Endothelial cell of umbilical vein (primary cell): ENCODE results near the gene SYK. TPM values are rescaled to one million over a fixed set of nuclear protein-coding genes. Genes with fewer than 3 reads are reported as not detected.

ENCODE experiments used
- BruUV-seq: library from RNA; stranded (reverse); fragments of 400-500 nt; replicated peaks from 2 replicates; lab custom pipeline; 2021; lab: Mats Ljungman, UMichigan
- CTCF ChIA-PET: fragments of 300-600, 350-600 bp; sonication (Branson Sonifier 250); formaldehyde crosslinking; loops from one replicate; lab custom pipeline; 2021; ENCODE audit warnings: antibody characterized with exemption, inconsistent platforms; lab: Charles Lee
- POLR2A ChIA-PET: fragments of 300-600, 350-600 bp; sonication (Branson Sonifier 250); formaldehyde crosslinking; loops from one replicate; lab custom pipeline; 2021; ENCODE audit warnings: antibody characterized with exemption, inconsistent platforms; lab: Charles Lee
- DNase-seq: peaks from one replicate; pipeline ENCODE4 v3.0.0-alpha.2; 2011; ENCODE audit warnings: low read depth, low spot score
- FAIRE-seq: peaks from 2 replicates; lab custom pipeline; 2011; peaks lifted over from hg19 to GRCh38; lab: Jason Lieb, UNC
- H2AFZ ChIP-seq: 2 replicates; pipeline ENCODE4 v1.6.0; 2012; ENCODE audit warnings: low read depth, low read length, control low read depth, inconsistent platforms
- H3K27ac ChIP-seq: 2 replicates; pipeline ENCODE4 v1.5.1; 2011; ENCODE audit warnings: low read depth, mild to moderate bottlenecking, control low read depth, low read length, moderate library complexity; ENCODE audit not compliant: insufficient read depth
- H3K27me3 ChIP-seq, 2 experiments: 2 replicates each; pipeline versions ENCODE4 v1.6.0 to v1.6.1; 2011; ENCODE audit warnings: low read length in 2 of 2, mixed read lengths in 1 of 2; ENCODE audit not compliant: control insufficient read depth in 2 of 2, insufficient read depth in 2 of 2
- H3K36me3 ChIP-seq, 2 experiments: 2 replicates in 1 of 2; 3 replicates in 1 of 2; pipeline ENCODE4 v1.5.1; 2011; ENCODE audit warnings: low read length in 2 of 2, mild to moderate bottlenecking in 1 of 2, moderate library complexity in 1 of 2; ENCODE audit not compliant: control insufficient read depth in 2 of 2, insufficient read depth in 2 of 2; ENCODE audit errors: extremely low read depth in 1 of 2
- H3K4me1 ChIP-seq: 3 replicates; pipeline ENCODE4 v1.5.1; 2011; ENCODE audit warnings: mild to moderate bottlenecking, low read length; ENCODE audit not compliant: control insufficient read depth, insufficient read depth; ENCODE audit errors: extremely low read depth
- H3K4me2 ChIP-seq: 2 replicates; pipeline ENCODE4 v1.6.1; 2011; ENCODE audit warnings: low read length, control low read depth, mixed read lengths; ENCODE audit not compliant: insufficient read depth
- H3K4me3 ChIP-seq, 3 experiments: fragments of 200-600 bp in 1 of 3; sonication (generic), shearing (Covaris generic) in 1 of 3; replicated peaks in 1 of 3; 2 replicates each; pipeline ENCODE4 v1.5.1; 2011 to 2016; ENCODE audit warnings: control low read depth in 3 of 3, low read length in 3 of 3, mild to moderate bottlenecking in 2 of 3, inconsistent platforms in 1 of 3, low read depth in 1 of 3, moderate library complexity in 1 of 3; ENCODE audit not compliant: insufficient read depth in 1 of 3
- H3K79me2 ChIP-seq: 2 replicates; pipeline ENCODE4 v1.6.0; 2012; ENCODE audit warnings: low read length, inconsistent platforms; ENCODE audit not compliant: control insufficient read depth, insufficient read depth
- H3K9ac ChIP-seq: replicated peaks from 2 replicates; pipeline ENCODE3; 2011; ENCODE audit warnings: low read length, control low read depth; ENCODE audit not compliant: insufficient read depth; ENCODE audit errors: extremely low read depth
- H3K9me1 ChIP-seq: replicated peaks from 3 replicates; pipeline ENCODE4 v1.6.0; 2011; ENCODE audit warnings: mild to moderate bottlenecking, low read length; ENCODE audit not compliant: control insufficient read depth, insufficient read depth; ENCODE audit errors: extremely low read depth
- H3K9me3 ChIP-seq: replicated peaks from 2 replicates; pipeline ENCODE4 v1.5.1; 2012; ENCODE audit warnings: low read length, inconsistent platforms; ENCODE audit not compliant: control insufficient read depth, insufficient read depth
- H4K20me1 ChIP-seq: replicated peaks from 2 replicates; pipeline ENCODE3; 2011; ENCODE audit warnings: mild to moderate bottlenecking, low read length; ENCODE audit not compliant: control insufficient read depth, insufficient read depth; ENCODE audit errors: extremely low read depth
- CTCF ChIP-seq, 2 donors: IDR thresholded peaks; 1 replicate in 1 of 2; 2 replicates in 1 of 2; pipeline ENCODE4 v1.5.1; 2011; ENCODE audit warnings: low read length in 2 of 2, mild to moderate bottlenecking in 2 of 2, moderate library complexity in 2 of 2, control low read depth in 1 of 2, inconsistent platforms in 1 of 2, low read depth in 1 of 2; ENCODE audit not compliant: insufficient read depth in 1 of 2; ENCODE audit errors: extremely low read depth in 1 of 2
- EZH2 ChIP-seq: IDR thresholded peaks from 2 replicates; pipeline ENCODE4 v1.6.1; 2012; ENCODE audit warnings: borderline replicate concordance, low read depth, mild to moderate bottlenecking, moderate library complexity, low read length, inconsistent platforms; ENCODE audit not compliant: severe bottlenecking
- FOS ChIP-seq: IDR thresholded peaks from 2 replicates; pipeline ENCODE4 v1.6.1; 2011; ENCODE audit warnings: mild to moderate bottlenecking, low read length, moderate library complexity, borderline replicate concordance; ENCODE audit not compliant: insufficient read depth
- GATA2 ChIP-seq: IDR thresholded peaks from 2 replicates; pipeline ENCODE4 v1.7.0; 2011; ENCODE audit warnings: low read depth, mild to moderate bottlenecking, moderate library complexity, mixed read lengths, low read length; ENCODE audit not compliant: insufficient read length, insufficient read depth
- JUN ChIP-seq: IDR thresholded peaks from 2 replicates; pipeline ENCODE4 v1.6.1; 2011; ENCODE audit warnings: borderline replicate concordance, low read depth; ENCODE audit not compliant: insufficient read length, insufficient read depth
- MAX ChIP-seq: IDR thresholded peaks from 2 replicates; pipeline ENCODE4 v1.6.1; 2011; ENCODE audit not compliant: insufficient read depth, insufficient read length
- MYC ChIP-seq: IDR thresholded peaks from one replicate; pipeline ENCODE4 v1.6.1; 2011; ENCODE audit warnings: mild to moderate bottlenecking, low read depth, low read length
- POLR2A ChIP-seq: IDR thresholded peaks from 2 replicates; pipeline ENCODE4 v1.6.1; 2012; ENCODE audit warnings: low read depth, mild to moderate bottlenecking, control low read depth, low read length
- POLR2AphosphoS5 ChIP-seq: IDR thresholded peaks from 2 replicates; pipeline ENCODE4 v1.6.1; 2012; ENCODE audit warnings: low read depth, mild to moderate bottlenecking, control low read depth, low read length, moderate library complexity; ENCODE audit not compliant: insufficient read depth
- dilution Hi-C: fragments of 300-500 bp; cut with MboI; formaldehyde crosslinking; loops from one replicate; pipeline ENCODE4 v1.15.0; 2019; ENCODE audit warnings: low sequenced_read_pairs; ENCODE audit not compliant: extremely low pct_ligation_motif_present
- intact Hi-C: fragments of 100-400 bp; cut with micrococcal nuclease; formaldehyde crosslinking; loops from one replicate; pipeline ENCODE4 v1.10.0; 2022
- polyA plus RNA-seq, 4 experiments: library from polyadenylated mRNA; depleted of rRNA in 3 of 4; stranded (reverse) in 3 of 4; unstranded in 1 of 4; fragments of >200 nt; gene quantifications; 2 replicates each; pipeline versions ENCODE4 v1.2.1 to v1.2.3, GENCODE V29; 2011 to 2012; ENCODE audit warnings: missing spikeins in 1 of 4
- total RNA-seq: library from RNA; stranded (reverse); gene quantifications from 2 replicates; pipeline ENCODE4 v1.2.3, GENCODE V29; 2021

The SYK gene
- total and polyA plus RNA-seq, 2 donors (not counting 3 experiments of a cell fraction or from before 2014, with no cell fraction given), result not detected

- Histone ChIP-seq H3K9me3 (no peaks in the 10 kb centered on the region), H3K9ac (no peak overlapping the region), H3K9me1 (no peaks in the 10 kb centered on the region), H3K4me3 (no peak overlapping the region), H3K79me2 (no peaks in the 10 kb centered on the region), H3K36me3 (no peaks in the 10 kb centered on the region), H3K27ac (no peak overlapping the region), H3K27me3 (peaks cover 5 to 23% of the 10 kb centered on the region in 2 experiments), H2AFZ (no peak overlapping the region), H4K20me1 (no peaks in the 10 kb centered on the region), H3K4me2 (no peak overlapping the region), H3K4me1 (no peaks in the 10 kb centered on the region)
- ChIA-PET CTCF (no interaction called here), POLR2A (no interaction called here)
- intact Hi-C loops, result no loop called here
- DNase-seq (no peak), FAIRE-seq (no peak)
- TF ChIP-seq EZH2 (no peak), POLR2A (no peak), JUN (no peak), FOS (no peak), POLR2AphosphoS5 (no peak), MAX (no peak), CTCF (IDR thresholded peaks at IDR 0.05; ENCODE audit: extremely low read depth in 1 of 2, insufficient read depth in 1 of 2, low read depth in 1 of 2, low read length in 2 of 2) (no peak), GATA2 (no peak), MYC (no peak)
- no TSS peak for BruUV-seq
- dilution Hi-C loops, result no loop called here
Measured at GRCh38 chr9:90801973-90802322, 329 bp downstream of the SYK start.
